GM04504 (cell line): ENCODE data around the gene HDAC4.
"Not testable (repeated sequence)": the region's sequence is repeated elsewhere in the genome, so short reads cannot be mapped to it uniquely, and the experiment has no call there.

ENCODE experiments used
- DNase-seq: peaks from one replicate; pipeline ENCODE4 v3.0.0-alpha.2; 2012; ENCODE audit warnings: low read depth

HDAC4 gene

DNA sequence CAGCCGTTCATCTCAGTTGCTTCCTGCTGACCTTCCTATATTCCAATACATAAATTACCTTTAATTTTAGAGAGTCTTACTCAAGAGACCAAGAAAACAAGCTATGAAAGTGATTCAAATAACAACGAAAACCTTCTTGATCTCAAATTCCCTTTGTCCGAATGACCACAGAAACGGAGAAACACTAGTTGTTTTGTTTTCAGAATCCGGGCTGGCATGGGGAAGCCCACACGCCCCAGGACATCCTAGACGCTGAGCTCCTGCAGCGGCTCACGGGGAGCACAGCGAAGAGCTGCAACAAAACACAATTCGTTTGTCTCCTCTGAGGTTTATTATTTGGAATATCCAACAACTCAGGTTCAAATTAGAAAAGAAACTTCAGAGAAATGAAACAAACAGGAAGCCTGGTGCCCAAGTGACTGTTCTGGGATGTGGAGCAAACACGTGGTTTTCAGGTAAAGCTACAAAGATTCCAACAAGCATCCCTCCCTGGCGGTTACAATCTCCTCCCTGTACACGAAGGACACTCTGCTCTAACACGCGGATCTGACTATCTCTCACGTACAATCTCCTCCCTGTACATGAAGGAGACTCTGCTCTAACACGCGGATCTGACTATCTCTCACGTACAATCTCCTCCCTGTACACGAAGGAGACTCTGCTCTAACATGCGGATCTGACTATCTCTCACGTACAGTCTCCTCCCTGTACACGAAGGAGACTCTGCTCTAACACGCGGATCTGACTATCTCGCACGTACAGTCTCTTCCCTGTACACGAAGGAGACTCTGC lies 315.4 kb downstream of the HDAC4 start:
- DNase-seq = no peak

DNA sequence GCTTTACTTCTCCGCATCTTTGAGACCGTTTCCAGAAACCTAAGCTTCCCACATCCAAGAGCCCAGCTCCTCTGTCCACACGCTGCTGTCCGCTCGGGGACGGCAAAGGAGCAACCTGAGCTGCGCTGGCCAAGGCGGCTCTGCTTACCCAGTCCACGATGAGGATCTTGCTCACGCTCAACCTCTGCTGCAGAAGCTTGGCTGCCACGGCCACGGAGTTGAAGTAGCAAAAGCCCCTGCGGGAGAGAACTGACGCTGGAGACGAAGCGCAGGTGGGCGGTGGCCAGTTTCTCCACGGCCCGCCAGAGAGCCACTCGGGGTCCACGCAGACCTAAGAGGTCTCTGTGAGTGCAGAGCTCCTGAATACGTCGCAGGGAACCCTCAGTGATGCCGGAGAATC lies 316.8 kb downstream of the HDAC4 start:
- DNase-seq = no peak

DNA sequence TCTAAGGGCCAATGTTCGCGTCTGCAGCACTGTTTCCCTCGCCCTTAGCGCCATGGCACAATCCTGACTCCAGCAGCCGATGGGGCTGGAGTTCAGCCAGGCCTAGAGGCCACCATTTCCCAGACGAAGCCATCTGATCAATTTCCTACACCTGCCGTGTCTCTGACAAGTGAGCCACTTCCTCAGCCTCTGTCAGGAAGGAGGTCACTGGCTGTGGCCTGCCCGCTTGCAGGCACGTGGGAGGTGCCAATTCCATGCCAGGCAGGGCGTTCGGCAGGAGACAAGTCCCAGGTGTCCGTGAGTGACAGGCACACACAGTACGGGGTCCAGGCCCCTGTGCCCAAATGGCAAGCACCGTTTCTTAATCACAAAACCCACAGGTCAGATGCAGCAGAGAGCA lies 318.4 kb downstream of the HDAC4 start:
- no peak for DNase-seq

DNA sequence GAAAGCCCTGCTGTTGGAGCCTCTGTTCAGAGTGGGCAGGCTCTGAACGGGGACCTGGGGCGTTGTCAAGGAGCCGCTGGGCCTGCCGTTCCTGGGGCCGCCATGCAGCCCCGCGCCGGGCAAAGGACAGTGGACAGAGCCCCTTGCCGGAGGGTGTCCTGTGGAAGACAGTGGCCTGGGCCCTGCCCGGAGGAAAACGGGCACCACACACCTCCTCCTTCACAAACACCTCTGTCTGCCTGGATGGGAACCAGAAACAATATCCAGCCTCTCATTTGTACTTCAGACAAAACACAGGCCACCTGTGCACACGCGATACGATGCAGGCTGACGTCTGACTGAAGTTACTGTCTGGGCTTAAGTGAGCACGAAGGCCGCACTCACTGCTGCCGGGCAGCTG lies 319.2 kb downstream of the HDAC4 start:
- no peak for DNase-seq

DNA sequence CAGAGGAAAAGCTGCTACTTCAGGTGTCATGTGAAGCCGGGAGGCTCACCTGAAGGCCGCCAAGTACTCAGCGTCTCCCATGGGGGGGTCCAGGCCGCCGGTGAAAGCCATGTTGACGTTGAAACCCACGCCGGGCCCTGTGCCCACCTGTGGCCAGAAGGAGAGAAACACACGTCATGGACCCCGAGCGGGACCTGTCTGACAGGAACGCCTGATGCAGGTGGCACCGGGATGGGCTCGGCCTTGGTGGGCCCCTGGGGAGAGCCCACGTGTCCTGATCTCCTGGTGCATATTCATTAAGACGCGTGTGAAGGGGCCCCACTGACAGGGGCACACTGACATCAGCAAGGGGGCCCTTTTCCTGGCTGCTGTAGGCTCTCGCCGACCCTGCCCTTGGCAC lies 319.8 kb downstream of the HDAC4 start:
- no peak for DNase-seq

DNA sequence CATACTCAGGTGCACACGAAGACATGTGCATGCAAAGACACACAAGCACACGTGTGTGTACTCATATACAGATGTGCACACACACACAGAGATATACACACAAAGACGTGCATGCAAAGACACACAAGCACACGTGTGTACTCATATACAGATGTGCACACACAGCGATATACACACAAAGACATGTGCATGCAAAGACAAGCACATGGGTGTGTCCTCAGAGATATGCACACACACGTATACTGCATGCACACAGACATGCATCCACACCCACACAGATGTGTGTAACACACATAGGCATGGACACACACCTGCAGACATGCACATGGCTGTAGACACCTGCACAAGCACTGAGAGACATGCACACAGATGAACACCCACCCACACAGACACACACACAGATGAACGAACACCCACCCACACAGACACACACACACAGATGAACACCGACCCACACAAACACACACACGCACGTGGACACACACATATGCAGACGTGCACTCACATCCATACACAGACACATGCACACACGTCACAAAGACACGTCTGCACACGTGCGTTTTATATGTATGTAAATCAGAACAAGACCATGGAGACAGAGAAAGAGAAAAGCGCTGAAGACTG lies 321.0 kb downstream of the HDAC4 start:
- DNase-seq = no peak

DNA sequence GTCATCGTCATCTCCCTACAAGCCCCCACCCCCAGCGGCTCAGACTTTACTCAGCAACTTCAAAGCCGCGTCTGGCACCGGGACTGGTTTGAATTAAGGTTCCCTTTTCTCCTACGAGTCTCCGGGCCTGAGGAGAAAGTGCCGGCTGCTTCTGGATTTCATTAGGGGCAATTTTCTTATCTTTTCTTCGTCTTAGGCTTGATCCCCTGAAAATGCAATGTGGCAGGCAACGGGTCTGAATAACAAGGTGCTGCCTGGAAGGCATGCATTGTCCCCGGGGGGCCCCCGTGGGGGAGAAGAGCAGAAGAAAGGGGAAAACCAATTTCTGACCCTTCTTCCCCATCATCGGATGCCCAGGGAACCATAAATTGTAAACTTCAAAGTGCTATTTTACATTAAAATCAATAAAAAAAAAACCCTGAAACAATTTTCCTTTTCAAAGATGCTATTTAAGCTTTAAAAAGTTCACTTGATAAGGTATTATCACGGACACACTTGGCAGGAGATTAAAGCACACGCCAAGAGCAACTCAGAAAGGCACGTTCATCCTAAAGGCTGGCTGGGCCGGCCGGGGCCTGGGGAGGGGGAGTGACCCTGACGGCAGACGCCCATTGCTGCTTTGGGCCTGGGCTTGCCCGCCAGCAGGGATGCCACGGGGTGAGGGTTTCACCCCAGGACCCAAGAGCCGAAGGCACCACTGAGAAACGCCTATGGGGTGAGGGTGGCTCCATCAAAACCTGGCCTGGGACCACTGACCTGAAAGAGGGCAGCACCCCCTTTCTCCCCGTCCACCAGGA lies 322.5 kb downstream of the HDAC4 start:
- no peak for DNase-seq

DNA sequence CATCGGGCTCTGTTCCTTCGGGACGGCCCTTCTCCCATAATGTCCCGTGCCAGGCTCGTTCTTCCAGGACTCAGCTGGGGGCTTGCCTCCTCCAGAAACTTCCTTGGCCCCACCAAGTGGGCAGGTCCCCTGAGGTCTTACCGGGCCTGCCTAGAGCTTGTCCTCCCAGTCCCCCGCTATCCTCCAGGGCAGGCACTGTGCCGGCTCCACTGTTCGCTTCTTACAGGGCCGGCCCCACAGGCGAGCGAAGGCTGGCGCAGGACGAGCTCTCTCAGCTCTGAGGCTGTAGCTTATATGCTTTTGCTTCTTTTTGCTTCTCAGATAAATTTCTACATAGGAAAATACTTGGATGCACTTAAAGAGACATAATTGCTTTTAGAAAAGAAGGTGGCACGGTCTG lies 323.6 kb downstream of the HDAC4 start:
- no peak for DNase-seq

DNA sequence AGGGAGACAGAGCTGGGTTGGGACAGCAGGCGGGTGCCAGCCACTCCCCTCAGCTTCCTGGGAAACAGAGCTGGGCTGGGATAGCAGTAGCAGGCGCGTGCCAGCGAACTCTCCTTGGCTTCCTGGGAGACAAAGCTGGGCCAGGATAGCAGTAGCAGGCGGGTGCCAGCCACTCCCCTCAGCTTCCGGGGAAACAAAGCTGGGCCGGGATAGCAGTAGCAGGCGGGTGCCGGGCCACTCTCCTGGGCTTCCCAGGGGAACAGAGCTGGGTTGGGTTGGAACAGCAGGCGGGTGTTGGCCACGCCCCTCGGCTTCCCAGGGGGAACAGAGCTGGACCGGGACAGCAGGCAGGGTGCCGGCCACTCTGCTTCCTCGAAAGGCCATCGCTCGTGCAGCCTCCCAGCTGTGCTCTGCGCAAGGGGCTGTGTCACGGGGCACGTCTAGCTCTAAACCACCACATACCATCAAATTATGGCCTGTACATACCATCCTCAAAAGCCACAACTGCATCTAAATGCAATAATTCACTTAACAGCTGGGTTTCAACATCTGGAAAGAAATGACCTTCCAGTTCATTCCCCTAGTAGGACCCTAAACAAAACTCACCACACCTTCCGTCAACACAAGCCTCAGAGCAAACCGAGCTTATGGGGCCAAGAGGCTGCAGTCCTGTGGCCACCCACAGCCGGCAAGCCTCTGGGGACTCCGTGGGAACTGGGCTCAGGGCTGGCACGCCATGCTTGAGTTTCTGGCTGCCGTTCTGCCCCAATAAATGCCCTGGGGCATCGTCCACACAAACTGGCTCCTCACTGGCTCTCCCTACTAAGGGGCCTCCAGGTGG lies 324.7 kb downstream of the HDAC4 start:
- DNase-seq = no peak

DNA sequence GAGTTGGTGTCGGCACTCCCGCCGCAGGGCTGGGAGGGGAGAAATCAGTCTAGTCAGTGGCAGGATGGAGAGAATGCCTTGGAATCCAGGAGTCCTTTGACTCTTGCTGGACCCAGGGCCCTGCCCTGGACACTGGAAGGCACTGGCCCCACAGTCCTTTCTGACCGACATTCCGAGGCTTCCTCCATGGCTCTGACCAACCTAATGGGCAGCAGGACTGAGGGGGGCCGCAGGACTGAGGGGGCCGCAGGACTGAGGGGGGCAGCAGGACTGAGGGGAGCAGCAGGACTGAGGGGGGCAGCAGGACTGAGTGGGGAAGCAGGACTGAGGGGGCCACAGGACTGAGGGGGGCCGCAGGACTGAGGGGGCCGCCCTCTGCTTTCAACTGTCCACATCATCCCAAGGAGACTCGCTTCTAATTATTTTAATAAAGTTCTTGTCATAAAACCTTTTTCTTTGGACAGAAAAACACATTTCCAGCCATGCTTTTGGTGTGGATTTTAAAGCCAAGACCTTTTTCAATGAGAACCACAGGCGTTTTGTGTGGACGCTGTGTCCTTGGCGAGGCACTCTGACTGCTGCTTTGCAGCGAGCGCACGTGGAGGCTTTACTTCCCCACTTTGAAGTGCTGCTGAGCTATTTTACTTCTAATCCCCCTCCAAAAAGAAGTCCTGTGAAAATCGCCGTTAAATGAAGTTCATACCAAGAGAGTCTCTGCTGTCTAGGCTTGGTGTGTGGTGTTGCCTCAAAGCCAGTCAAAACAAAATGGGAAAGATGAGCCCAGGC lies 326.9 kb downstream of the HDAC4 start:
- DNase-seq = no peak

DNA sequence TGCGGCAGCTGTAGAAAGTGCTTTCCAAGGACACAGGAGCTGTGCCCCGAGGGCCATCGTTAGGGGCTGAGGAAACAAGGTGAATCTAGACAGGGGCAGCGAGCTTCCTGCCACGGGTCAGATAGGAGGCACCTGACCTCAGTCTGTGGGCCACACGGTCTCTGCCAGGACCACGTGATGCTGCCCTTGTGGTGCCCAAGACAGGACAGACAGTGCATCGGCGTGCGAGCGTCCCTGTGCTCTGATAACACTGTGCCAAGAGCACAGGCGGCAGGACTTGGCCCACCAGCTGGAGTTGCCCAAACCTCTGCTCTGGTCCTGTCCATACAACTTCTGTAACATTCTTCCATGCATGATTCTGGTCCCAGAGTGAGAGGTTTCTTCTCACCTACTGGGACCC lies 327.6 kb downstream of the HDAC4 start:
- no peak for DNase-seq

DNA sequence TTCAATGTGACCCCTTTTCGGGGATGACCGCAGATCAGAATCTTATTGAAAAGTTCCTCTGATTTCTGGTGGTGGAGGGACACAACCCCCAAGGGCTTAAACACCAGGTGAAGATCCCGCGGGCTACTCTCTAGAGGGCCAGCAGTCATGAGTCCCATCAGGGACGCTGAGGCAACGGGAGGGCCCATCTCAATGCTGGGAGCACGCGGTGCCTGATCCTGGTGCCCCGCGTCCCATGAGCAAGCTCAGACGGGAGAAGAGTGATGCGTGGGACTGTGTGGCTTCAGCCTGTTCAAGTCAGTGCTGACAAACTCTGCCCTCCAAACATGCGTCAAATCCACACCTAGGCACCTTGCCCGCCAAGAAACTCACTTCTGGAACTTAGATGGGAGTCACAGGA lies 328.0 kb downstream of the HDAC4 start:
- DNase-seq = no peak

DNA sequence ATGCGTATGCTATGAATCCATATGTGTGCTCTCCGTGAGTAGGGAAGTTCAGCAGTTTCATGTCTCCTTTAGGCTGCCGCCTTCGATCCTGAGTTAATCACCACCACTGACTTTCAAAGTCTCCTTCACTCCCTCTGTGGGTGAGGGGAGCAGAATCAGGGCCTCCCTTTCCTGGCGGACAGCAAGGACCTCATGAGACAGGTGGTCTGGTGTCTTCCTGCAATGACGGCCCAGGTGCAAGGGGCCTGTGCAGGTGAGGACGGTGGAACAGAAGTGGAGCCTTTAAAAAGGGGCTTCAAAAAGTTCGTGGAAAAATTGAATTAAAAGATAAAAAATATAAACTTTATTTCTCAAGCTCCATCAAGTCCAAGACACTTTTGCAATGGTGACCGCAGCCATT lies 330.4 kb downstream of the HDAC4 start:
- DNase-seq = no peak

DNA sequence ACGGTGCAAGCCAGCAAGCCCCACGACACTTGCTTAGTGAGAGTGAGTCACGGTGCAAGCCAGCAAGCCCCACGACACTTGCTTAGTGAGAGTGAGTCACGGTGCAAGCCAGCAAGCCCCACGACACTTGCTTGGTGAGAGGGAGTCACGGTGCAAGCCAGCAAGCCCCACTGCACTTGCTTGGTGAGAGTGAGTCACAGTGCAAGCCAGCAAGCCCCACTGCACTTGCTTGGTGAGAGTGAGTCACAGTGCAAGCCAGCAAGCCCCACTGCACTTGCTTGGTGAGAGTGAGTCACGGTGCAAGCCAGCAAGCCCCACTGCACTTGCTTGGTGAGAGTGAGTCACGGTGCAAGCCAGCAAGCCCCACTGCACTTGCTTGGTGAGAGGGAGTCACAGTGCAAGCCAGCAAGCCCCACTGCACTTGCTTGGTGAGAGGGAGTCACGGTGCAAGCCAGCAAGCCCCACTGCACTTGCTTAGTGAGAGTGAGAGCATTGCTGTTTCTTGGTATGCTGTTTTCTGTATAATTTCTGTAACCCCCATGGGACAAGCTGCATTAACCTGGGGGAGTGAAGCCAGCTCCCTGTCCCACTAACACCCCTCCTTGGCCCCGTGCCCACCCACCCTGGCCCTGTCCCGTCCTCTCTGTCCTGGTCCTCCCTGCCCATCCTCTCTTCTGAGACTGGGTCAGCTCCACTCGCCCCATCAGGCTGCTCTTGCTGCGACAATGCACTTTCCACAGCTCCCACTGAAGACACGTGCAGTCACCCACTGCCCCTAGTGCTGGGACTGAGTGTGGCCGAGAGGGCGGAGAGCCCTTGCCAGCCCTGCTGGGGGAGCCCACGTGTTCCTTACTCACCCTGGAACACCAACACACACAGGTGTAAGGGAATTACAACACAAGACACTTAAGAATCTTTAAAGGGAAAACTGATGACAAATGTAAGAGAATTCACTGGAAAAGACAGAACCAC lies 331.2 kb downstream of the HDAC4 start:
- not testable (repeated sequence) for DNase-seq

DNA sequence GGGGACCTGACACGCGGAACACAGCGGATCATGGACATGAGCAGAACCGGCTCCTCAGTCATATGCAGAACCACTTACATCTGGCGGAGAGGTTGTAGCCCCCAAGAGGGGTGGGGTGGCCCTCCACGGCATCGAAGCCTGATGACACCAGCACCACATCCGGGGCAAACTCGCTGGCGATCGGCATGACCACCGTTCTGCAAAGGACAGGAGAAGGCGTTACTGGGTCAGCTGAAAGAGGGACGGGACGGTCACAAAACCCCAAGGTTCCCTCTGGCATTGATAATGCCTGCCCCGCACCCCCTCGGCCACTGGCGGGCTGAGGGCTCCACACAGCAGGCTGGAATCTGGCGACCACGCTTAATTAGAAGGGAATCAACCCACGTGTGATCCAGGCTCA lies 332.4 kb downstream of the HDAC4 start:
- DNase-seq = no peak

DNA sequence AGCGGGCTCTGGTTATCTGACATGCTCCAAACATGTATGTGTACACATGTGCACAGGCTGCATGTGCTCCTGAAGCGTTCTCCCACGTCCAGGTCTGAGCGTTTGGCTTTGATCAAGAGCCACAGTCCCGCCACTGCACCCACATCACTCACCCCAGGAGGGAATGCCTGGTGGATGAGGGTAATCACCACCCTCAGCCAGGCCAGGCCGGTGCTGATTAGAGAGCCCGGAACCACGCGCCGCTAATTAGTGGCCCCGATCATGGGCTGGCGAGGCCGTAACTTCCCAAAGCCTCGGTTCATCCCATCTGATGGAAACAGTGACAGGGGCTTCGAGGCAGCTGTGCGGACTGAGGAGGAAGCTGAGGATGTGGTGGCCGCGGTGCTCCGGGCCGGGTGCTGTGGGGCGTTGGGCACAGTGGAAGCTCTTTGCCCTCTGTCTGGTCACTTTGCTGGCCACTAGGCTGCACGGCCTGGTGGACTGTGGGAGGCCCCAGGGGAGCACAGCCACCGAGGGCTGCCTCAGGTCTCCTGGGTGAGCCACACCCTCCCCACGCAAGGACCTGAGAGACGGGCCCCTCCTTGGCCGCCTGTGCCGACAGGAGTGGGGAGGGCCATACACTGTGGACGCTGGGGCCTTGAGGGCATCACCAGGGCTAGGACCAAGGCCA lies 333.5 kb downstream of the HDAC4 start:
- DNase-seq = no peak

DNA sequence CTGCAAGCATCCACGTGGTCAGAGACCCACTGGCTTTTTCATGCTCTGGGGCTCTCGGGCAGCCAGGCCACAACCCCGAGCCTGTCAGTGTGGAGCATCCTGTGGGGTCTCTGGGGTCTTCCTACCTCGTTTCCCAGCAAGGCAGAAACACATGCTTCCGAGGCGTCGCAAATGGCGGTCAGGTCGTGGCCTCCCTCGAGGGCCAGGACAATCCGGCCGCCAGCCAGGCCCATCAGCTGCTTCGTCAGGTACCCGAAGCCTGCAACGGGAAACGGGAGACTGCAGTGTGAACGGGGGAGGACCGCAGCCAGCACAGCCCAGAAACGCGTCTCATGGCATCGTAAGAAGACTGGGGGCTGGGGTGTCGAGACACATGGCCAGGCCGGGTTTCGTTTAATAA lies 334.2 kb downstream of the HDAC4 start:
- DNase-seq = no peak

DNA sequence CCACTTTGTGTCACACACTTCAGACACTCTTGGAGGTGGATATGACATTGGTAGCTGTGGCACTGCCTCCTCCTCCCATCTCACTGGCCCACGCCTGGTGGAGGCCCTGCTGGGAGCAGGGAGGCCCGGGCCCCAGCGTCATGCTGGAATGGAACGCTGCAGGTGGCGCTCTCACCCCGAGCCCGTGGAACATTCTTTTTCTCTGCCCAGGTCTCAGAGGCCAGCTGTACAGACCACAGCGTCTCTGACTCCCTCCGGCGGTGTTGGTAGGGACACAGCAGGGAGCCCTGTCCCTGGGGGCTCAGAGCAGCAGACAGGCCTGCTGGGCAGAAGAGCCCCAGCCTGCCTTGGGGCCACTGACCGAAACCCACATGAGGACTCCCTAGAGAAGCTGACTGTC lies 334.9 kb downstream of the HDAC4 start:
- DNase-seq = no peak

DNA sequence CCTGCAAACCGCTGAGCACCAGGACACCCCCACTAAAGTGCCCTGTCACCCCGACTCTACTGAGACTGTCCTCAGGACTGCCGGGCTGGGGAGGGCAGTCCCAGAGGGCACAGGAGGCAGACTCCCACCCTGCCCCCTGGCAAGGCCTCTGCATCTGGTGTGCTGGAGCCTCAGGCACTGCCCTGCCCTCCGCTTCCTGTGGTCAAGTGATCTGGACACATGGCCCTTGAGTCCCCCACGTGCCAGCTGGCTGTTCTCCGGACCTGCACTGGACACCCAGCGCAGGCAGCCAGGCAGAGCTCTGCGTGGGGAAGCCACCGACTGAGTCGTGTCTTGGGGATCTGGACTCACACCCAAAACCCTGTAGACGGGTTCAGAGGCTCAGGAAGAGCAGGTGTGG lies 335.3 kb downstream of the HDAC4 start:
- DNase-seq = no peak

DNA sequence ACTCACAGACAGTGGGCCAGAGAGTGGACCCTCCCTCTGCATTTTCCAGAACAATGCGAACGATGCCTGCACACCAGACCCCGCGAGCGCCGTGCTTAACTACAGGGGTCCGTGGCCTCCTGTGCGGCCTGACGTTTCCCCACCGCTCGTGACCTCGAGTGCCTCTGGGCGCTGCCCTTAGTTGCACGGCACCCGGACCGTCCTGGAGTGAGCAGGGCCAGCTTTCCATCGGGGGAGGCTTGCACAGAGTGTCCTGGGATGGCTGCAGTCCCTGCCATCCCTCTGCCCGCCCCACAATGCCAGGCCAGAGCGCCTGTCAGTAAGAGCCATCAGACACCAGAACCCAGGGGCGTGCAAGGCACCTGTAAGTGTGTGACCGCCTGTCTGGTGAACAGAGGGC lies 335.9 kb downstream of the HDAC4 start:
- no peak for DNase-seq
